Measurements from ENCODE around the gene LRRC8E.
A peak's percentile ranks its signal among the peaks of the same experiment; 100 is the strongest.
"Not testable (repeated sequence)": the region's sequence is repeated elsewhere in the genome, so short reads cannot be mapped to it uniquely, and the experiment has no call there.

LRRC8E gene

DNA sequence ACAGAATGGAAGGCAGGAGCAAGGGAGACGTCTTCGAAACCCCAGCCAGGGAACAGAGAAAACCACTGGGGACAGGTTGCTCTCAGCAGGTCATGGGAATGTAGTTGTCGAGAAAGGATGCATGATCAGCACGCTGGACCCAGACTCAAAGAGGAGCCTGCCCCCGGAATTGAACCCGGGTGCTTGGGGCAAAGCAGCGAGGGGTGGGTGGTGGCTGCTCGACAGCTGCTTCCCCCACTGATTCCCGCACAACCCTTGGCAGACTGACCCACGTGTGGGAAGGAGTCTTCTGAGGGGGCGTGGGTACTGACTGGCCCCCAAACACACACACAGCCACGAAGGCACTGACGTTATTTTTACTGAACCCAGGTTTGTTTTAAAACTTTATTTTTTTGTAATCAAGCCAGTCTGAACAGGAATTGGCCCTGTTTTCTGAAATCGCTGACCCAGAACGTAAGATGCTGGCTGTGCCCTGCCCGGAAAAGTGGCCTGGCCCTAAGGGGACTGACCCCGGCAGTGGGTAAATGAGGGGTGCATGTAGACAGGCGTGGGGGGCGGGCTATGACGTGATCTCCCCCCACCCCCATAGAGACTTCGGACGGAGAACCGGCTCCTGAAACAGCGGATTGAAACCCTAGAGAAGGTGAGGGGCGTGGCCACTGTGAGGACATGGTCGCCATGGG lies 32.7 kb upstream of the LRRC8E start:
- DNase-seq (ENCODE audit: low read depth in 3 of 3), result no peak

DNA sequence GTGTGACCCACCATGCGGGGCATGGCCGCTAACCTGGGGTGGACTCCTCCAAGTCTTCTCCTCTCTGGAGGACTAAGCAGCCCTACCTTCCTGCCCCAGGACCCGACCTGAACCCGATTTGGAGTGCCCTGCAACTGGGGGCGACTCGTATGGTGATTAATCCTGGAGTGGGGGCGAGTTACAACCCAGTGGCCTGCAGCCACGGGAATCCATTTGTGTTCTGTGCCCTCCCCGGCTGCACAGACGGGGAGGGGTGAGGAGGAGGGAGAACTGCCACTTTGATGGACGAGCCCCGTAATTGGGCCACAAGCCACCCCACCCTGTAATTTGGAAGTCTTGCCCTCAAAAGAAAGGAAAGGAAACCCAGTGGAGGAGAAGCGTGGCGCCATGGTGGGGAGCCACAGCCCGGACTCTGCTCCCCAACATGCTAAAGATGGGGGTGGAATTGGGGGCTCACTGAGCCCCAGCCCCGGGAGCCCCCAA lies 32.2 kb upstream of the LRRC8E start:
- DNase-seq (ENCODE audit: low read depth in 3 of 3), result no peak

DNA sequence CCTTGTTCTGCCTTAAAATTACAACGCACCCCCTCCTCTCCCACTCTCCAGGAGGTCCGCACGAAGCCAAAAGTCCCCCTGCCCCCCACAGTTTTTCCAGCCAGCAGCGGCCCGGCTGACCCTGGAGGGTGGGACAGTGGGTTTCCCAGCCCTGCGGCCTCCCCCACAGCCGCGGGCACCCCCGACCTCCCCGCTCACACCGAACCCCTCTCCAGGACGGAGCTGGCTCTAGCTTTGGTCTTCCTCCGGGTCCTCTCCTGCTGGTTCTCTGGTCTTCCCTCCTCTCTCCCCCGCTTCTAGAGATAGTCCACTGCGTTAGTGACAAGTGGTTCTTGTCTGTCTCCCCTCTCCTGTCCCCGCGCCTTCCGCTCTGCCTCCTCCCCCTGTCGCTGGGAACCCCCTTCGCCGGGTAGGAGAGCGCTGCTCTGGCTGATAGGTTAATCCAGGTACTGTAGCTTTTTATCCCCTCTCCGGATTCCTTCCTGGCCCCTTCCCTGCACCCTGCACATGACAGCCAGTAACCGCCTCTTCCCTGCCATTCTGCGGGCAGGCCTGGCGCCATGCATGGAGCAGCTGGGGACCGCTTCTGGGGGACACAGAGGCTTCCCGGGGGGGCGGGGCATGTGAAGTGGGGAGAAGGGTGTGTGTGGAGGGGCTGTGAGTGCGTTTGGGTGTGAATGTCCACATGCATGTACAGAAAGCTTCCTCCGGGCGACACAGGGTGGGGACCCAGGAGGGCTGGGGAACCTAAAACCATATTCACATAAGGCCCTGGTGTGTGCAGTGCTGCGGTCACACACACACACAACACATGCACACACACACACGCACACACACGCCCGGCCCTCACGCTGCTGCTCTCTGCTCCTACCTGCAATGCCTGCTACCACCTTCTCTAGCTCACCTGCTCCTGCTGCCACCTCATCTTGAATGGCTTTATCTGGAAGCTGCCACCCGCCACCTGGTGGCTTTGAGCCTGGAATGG lies 31.3 kb upstream of the LRRC8E start:
- DNase-seq (ENCODE audit: low read depth in 3 of 3), result no peak

DNA sequence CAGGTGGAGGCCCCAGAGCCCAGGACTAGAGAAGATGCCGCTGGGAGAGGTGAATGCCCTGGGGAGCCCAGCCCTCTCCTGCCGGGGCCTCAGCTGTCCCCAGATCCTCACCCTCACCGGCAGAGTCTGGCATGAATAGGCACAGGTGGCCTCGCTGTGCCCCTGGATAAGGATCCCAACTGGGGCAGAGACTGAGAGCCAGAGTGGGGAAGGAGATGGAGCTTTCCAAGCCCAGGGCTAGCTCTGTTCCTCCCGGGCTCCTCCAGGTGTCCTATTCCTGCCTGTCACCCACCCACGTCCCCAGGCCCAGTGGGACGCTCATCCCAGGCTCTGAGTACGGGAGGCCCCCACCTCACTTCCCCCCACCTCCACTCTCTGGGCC lies 30.6 kb upstream of the LRRC8E start:
- DNase-seq (ENCODE audit: low read depth in 3 of 3), result no peak

DNA sequence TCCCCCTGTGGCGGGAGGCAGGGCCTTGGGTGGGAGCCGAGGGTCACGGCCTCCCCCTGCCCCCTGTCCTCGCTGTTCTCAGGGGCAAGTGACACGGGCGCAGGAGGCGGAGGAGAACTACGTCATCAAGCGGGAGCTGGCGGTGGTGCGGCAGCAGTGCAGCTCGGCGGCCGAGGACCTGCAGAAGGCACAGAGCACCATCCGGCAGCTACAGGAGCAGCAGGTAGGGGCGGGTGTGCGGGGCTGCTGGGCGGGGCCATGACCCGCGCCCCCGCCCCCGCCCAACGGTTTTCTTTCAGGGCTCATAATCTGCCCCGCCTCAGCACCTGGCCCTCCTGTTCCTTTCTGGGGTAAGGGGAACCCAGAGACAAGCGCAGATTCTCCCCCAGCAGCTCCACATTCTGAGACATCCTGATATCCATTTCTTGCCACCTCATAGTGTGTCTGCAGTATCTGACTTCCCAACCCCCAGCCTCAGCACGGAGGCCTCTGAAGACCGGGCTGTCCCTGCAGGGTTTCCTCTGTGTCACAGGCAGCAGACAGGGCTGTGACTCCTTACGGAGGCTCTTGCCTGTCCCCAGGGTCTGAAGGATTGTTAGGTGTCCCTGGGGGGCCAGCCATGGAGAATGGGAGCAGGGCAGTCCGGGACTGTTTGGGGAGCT lies 30.1 kb upstream of the LRRC8E start:
- no peak for DNase-seq (ENCODE audit: low read depth in 3 of 3)

DNA sequence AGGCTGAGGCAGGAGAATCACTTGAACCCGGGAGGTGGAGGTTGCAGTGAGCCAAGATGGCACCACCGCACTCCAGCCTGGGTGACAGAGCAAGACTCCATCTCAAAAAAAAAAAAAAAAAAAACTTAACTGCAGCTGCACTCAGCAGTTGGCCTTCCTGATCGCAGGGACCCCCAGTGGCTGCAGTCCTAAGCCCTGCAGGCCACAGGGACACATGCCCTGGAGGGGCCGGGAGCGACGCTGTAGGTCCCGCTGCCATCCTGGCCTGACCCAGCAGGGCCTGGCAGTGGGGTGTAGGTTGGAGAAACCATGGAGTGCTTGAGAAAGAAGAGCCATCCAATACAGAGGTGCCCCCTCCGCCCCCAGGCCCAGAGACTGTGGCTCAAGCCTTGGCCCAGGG lies 29.2 kb upstream of the LRRC8E start:
- DNase-seq (ENCODE audit: low read depth in 3 of 3), result not testable (repeated sequence)

DNA sequence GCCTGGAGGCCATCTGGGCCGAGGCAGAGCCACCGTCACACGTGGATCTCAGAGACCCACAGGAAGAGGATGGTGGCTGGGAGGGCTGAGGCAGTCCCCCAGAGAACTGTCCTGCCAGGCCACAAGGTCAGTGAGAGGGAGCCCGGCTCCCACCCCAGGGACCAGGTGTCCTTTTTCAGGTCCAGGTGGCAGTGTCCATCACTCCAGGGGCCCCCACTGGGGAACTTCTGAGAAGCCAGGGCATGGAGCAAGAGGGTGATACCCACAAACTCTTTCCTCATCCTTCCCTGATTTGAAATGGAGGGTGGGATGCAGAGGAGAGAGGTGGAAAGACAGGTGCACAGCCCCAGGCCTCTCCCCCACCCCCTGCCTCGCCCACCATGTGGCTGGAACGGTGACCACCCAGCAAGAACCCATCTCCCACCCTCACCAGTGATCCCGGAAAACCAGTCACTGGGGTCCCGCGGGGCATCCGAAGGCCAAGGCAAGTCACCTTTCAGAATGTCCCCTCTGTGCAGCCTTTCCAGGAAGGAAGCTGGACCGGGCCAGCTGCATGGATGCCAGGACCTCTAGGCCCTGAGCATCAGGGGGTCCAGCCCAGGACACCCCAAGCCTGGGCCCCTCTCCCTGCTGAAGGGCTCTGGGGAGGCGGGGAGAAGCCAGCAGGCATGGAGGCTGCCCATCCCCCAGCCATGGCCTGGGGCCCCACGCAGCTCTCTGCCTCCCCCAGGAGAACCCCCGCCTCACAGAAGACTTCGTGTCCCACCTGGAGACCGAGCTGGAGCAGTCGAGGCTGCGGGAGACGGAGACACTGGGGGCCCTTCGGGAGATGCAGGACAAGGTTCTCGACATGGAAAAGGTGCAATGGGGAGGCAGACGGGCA lies 28.2 kb upstream of the LRRC8E start:
- DNase-seq (ENCODE audit: low read depth in 3 of 3), result no peak

DNA sequence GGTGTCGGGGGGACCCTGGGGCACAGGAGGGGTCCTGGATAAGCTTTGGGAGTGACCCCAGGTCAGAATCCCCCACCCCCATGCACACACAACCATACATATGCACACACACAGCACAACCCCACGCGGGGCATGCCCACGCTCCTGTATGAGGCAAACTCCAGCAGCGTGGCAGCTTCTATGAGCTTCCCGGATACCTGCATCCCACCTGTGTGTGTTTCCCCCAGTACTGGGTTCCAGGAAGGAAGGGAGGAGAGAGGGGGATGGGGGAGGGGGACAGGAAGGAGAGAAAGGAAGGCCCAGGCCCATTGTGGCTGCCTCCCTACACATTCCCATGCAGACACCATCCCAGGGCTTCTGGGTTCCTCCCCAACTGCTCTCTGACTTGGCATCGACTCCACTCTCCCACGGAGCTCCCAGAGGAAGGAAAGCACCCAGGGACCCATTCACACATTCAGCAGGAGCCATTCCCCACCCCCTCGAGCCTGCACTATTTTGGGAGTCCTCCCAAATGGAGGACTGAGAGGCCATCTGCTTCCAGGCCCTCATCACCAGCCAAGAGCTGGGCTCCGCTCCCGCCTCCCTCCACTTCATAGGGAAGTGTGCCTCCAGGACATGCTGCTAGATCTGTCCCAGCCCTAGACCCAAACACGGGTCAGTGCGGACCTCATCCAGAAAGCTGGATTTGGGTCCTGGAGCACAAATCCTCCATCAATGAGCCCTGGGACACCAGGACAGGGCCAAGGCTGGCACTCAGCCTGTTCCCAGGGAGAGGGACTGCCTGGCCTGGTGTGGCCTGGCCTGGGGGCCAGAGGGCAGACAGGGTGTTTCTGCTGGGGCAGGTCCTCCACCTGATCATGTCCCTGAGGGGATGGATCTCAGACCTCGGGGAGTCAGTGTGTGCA lies 27.3 kb upstream of the LRRC8E start:
- DNase-seq (ENCODE audit: low read depth in 3 of 3), result no peak

DNA sequence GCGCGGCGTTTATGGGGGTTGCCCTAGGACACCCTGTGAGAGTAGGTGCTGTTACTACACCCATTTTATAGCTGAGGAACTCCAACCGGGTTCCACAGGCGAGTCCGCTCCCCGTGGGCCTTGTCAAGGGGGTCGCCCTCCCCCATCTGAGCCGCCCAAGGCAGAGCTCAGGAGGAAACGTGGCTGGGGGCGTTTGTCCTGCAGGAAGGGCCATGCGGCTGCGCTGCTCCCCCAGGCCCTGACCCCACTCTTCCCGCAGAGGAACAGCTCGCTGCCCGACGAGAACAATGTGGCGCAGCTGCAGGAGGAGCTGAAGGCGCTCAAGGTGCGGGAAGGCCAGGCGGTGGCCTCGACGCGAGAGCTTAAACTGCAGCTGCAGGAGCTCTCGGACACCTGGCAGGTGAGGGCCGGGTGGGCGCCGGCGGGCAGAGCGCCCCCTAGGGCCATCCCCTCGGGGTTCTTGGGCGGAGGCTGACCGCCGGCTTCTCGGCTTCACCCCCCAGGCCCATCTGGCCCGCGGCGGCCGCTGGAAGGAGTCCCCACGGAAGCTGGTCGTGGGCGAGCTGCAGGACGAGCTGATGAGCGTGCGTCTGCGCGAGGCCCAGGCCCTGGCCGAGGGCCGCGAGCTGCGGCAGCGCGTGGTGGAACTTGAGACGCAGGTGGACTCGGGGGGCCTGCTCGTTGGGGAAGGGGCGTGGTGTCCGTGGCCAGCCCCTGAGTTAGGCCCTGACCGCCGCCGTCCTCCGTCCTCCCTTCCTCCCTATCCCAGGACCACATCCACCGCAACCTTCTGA lies 26.5 kb upstream of the LRRC8E start:
- no peak for DNase-seq (ENCODE audit: low read depth in 3 of 3)

DNA sequence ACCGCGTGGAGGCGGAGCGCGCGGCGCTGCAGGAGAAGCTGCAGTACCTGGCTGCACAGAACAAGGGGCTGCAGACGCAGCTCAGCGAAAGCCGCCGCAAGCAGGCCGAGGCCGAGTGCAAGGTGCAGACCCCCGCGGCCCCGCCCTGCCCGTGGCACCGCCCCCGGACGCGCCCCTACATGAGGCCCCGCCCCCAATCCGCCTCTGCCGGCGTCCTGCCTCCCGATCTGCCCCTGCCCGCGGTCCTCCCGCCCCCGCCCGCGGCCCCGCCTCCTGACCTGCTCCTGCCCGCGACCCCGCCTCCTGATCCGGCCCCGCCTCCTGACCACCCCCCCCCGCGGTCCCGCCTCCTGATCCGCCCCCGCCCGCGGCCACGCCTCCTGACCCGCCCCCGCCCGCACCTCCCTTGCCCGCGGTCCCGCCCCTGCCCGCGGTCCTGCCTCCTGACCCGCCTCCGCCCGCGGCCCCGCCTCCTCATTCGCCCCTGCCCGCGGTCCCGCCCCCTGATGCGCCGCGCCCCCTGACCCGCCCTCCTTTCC lies 25.8 kb upstream of the LRRC8E start:
- peak; percentile 49 to 63 (median 59) for DNase-seq (ENCODE audit: low read depth in 3 of 3)

DNA sequence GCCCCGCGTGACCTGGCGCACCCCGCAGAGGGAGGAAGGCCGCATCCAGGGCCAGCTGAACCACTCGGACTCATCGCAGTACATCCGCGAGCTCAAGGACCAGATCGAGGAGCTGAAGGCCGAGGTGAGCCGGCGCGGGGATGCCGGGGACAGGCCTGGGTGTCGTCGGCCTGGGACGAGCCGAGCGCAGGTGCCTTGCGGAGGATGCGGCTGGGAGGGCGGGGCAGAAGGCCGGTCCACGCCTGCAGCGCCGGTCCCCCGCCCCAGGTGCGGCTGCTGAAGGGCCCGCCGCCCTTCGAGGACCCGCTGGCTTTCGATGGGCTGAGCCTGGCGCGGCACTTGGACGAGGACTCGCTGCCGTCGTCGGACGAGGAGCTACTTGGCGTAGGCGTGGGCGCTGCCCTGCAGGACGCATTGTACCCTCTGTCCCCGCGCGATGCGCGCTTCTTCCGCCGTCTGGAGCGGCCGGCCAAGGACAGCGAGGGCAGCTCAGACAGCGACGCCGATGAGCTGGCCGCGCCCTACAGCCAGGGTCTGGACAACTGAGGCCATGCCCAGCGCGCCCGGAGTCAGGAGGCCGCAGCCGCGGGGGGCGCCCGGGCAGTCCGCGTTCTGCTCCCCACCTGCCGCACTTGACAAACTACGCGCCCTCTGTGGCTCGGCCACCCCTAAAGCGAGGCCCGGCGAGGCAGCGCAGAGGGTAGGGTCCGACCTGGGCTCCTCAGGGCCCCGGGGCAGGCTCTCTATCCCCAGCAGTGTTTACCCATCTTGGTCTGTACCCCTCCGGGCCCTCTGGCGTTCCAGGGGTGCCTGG lies 24.9 kb upstream of the LRRC8E start:
- DNase-seq (ENCODE audit: low read depth in 3 of 3), result no peak

DNA sequence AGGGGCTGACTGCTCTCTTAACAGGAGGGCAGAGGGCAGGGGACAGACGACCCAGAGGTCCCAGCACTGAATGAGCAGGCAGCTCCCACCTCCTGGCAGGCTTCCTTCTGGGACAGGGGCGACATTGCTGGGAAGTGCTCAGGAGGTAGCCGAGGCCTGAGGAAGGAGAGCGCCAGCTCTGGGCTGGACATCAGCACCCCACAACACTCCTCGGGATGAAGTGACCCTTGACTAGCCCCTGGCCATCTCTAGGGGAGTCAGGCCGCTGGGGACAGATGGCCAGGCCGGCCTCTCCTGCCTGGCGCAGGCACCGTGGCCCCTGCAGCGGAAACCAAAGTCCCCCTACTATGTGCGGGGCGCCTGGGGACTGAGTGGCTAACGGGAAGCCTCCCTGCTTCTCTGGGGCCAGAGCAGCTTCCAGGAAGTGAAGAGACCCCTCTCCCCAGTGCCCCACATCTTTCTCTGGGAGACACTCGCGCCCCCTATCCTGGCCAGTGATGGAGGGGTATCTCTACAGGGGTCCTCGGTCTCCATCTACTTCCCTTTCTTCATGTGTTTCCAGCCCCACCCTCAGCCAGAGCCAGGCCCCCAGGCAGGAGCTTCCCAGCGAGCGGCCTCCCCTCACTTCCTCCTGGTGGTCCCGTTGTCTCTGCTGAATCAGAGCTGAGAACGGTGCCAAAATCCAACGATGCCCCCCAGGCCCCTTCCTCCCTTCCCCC lies 24.2 kb upstream of the LRRC8E start:
- DNase-seq (ENCODE audit: low read depth in 3 of 3), result no peak

DNA sequence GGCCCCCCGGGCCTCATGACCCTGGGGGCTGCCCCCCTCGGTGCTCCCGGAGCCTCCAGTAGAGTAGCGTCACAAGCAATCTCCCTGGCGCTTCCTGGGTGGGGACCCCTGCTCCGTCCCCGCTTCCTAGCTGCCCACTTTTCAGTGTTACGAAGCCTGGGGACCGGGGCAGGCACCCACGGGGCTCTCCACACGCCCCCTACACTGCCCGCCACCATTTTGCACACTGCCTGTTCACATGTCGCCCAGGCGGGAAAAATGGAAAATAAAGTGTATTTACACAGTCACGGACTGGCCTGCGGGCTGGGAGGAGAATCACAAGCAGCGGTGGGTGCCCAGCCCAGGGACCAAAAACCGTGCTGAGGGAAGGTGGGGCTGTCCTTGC lies 23.6 kb upstream of the LRRC8E start:
- DNase-seq (ENCODE audit: low read depth in 3 of 3), result no peak

DNA sequence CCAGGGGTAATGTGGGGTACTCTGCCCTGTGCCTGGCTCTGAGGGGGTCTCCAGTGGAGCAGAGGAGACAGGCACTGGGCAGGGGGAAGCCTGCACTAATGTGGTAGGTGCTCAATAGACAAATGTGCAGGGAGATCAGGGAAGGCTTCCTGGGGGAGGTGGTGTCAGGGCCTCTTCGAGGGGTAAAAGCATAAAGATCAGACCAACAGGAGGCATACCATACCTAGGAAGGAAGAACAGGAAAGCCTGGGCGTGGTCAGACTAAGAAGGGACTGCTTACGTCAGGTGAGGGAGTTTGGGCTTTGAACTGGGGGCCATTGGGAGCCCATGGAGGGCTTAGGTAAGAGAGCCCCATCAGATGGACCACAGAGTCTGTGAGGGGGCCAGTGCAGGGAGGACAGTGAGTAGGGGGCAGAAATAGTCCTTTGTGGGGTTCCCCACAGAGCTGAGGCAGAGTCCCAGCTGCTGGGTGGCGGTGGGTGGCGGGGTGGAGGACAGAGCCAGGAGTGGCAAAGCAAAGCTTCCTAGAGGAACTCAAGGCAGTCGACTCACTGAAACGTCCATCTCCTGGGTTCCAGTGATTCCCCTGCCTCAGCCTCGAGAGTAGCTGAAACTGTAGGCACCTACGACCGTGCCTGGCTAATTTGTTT lies 22.9 kb upstream of the LRRC8E start:
- DNase-seq (ENCODE audit: low read depth in 3 of 3), result no peak

DNA sequence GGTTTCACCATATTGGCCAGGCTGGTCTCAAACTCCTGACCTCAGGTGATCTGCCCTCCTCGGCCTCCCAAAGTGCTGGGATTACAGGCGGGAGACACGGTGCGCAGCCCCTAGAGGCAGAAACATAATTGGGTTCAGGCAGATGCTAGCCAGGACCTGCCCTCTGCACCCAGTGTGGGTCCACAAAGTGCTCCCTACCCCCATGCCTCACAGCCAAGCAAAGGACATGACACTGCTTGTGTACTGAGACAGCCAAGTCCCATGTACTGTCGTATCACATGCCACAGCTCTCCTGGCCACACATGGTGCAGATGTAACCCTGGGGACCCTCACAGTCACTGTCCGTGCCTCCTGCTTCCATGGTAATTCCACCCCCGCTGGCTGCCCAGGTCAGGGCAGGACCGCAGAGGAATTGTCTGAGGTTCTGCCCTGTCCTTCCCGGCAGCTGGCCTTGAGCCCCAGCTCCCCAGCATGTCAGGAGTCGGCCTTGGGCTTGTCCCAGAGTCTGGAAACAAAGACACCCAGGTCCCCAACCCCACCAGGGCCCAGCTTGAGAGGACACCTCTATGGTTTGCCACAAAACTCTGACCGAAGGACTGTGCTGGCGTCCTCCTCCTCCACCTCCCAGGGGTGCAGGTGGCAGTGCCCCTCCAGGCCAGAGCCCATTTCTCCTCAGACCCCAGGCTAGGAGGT lies 21.8 kb upstream of the LRRC8E start:
- no peak for DNase-seq (ENCODE audit: low read depth in 3 of 3)

DNA sequence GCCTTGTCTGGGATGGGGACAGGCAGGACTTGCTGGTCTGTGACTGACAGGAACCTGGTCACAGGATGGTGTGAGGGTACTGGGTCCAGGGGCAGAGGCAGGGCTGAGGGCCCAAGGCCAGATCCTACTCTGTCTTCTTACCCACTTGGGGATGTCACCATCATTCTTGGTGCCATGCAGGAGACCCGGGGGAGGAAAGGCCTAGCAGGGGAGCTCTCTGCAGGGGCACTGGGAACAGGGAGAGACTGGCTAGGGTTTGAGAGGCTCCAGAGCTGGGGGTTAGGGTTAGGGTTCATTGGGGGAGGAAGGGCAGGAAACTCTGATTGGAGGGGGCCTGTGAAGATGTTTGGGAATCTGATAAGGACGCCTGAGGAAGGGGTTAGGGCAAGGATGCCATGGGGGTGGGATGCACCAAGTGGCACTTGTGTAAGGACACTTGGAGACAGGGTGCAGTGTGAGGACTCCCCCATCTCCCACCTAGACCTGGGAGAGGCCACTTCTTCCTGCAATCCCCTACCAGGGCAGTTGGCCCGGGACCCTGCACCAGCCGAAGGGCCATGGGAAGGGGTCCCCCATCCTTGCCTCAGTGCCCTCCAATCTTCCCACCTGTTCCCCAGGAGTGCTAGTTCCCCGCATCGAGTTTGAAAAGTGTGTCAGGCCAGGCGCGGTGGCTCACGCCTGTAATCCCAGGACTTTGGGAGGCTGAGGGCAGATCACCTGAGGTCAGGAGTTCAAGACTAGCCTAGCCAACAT lies 21.0 kb upstream of the LRRC8E start:
- no peak for DNase-seq (ENCODE audit: low read depth in 3 of 3)
